A673 (cell line): ENCODE data around the gene RASSF3.

ENCODE experiments used
- EZH2 ChIP-seq: fragments of 200-600 bp; sonication (generic); IDR thresholded peaks from 2 replicates; pipeline ENCODE4 v1.6.1; 2017; ENCODE audit warnings: borderline replicate concordance, low read depth, mild to moderate bottlenecking, mixed read lengths, antibody characterized with exemption, low read length; ENCODE audit not compliant: poor library complexity, severe bottlenecking
- TF ChIP-seq, protein P1 (sequence below): fragments of 300-800, 200-600 bp; sonication (generic); conservative IDR thresholded peaks from 2 replicates; pipeline ENCODE4 v1.5.1; 2017; ENCODE audit warnings: low read depth, mild to moderate bottlenecking, antibody characterized with exemption, low read length, moderate library complexity, mixed read lengths

DNA sequence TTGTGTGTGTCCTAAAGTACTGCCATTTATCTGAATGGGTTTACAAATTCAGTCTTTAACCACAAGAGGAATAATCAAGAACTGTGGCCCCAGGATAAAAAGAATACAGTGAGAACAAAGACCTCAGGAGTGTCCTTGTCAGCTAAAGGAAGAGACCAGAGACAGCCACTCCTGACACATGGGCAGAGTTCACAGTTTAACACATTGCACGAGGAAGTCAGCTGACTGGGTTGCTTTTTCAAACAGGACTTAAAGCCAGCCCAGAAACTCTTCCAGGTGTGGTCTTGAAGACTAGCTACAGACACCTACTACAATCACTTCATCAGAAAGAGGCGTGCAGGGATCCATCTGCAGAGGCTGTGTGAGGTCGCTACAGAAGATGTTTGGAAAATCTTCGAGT lies 106.1 kb downstream of the RASSF3 start:
- TF ChIP-seq, protein P1, sequence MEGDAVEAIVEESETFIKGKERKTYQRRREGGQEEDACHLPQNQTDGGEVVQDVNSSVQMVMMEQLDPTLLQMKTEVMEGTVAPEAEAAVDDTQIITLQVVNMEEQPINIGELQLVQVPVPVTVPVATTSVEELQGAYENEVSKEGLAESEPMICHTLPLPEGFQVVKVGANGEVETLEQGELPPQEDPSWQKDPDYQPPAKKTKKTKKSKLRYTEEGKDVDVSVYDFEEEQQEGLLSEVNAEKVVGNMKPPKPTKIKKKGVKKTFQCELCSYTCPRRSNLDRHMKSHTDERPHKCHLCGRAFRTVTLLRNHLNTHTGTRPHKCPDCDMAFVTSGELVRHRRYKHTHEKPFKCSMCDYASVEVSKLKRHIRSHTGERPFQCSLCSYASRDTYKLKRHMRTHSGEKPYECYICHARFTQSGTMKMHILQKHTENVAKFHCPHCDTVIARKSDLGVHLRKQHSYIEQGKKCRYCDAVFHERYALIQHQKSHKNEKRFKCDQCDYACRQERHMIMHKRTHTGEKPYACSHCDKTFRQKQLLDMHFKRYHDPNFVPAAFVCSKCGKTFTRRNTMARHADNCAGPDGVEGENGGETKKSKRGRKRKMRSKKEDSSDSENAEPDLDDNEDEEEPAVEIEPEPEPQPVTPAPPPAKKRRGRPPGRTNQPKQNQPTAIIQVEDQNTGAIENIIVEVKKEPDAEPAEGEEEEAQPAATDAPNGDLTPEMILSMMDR, result no peak
- no peak for TF ChIP-seq EZH2
